ENCODE measurements around the gene LRRC2. TPM values are rescaled to one million over a fixed set of nuclear protein-coding genes. Genes with fewer than 3 reads are reported as not detected.
"Not testable (repeated sequence)": the region's sequence is repeated elsewhere in the genome, so short reads cannot be mapped to it uniquely, and the experiment has no call there.

LRRC2 gene
- total and polyA plus RNA-seq, 5 experiments from 2014 or later = 0.26 to 0.33 TPM; not detected in 3

DNA sequence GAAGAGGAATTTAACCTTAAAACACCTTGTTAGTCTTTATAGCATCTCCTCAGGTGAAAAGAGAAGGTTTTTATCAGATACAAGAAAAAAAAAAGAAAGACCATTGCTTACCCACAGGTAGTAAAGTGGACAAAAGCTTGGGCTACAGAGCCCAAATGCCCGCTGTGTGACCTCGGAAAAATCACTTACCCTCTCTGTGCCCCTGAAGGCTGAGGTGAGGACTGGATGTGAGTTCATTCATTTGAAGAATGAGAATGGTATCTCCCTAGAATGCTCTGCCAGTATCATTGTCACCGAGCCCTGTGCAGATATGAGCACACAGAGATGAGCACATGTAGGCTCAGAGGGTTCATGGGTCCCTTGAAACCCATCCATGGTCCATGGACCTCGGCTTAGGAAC, 28.6 kb upstream of the LRRC2 start:
- H3K4me1 Mint-ChIP-seq = no peaks in the 10 kb centered on the region
- H3K4me3 Mint-ChIP-seq = no peak overlapping the region
- H3K9me3 Mint-ChIP-seq = no peaks in the 10 kb centered on the region
- H3K27ac Mint-ChIP-seq = no peak overlapping the region
- H3K27me3 Mint-ChIP-seq = no peaks in the 10 kb centered on the region
- POLR2A ChIA-PET = no interaction called here
- no peak for DNase-seq
- no peak for ATAC-seq
- no peaks in the 10 kb centered on the region for H3K36me3 Mint-ChIP-seq

- H3K27me3 Mint-ChIP-seq = no peaks in the 10 kb centered on the region
- ATAC-seq = no peak
- H3K9me3 Mint-ChIP-seq = no peaks in the 10 kb centered on the region
- POLR2A ChIA-PET = no interaction called here
- H3K4me1 Mint-ChIP-seq = no peaks in the 10 kb centered on the region
- H3K27ac Mint-ChIP-seq = no peak overlapping the region
- no peak overlapping the region for H3K4me3 Mint-ChIP-seq
- H3K36me3 Mint-ChIP-seq = no peaks in the 10 kb centered on the region
- no peak for DNase-seq
These were observed 27.9 kb upstream of the LRRC2 start for GRCh38 chr3:46593979-46594378.

DNA sequence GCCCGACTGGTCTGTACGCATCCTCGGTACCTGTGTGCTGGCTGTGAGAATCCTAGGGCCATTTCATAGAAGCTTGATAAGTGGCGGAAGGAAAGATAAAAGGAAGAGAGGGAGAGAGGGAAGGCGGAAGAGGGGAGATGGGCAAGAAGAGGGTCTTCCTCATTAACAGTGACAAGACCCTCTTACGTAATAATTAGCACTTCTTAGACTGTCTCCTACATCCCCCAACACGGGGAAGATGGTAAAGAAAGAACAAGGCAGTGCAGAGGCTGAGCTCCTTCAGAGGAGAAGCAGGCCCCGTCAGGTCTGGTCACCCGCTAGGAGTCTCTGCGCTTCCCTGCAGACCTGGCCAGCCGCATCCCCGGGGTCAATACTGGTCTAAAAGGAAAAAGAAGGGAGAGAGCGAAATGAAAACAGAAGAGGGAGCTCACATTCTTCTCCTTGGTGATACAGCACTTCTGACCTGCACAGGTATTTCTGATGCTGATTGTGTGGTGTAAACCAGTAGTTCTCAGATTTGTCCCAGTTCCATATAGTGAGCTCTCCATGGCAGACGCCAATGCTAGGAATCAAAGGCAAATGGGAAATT, 27.3 kb upstream of the LRRC2 start:
- no peak overlapping the region for H3K4me3 Mint-ChIP-seq
- no peak for ATAC-seq
- H3K9me3 Mint-ChIP-seq = no peaks in the 10 kb centered on the region
- H3K36me3 Mint-ChIP-seq = no peaks in the 10 kb centered on the region
- POLR2A ChIA-PET = no interaction called here
- no peak for DNase-seq
- no peaks in the 10 kb centered on the region for H3K4me1 Mint-ChIP-seq
- no peaks in the 10 kb centered on the region for H3K27me3 Mint-ChIP-seq
- H3K27ac Mint-ChIP-seq = no peak overlapping the region

DNA sequence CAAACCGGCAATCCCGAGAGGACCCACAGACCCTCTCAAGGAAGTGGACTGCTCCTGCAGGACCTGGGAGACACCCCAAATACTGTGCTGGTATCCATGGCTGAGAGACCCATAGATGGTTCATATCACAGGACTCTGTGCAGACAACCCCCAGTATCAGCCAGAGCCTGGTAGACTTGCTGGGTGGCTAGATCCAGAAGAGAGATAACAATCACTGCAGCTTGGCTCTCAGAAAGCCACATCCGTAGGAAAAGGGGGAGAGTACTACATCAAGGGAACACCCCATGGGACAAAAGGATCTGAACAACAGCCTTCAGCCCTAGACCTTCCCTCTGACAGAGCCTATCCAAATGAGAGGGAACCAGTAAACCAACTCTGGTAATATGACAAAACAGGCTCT, 21.2 kb upstream of the LRRC2 start:
- POLR2A ChIA-PET, H3K27ac Mint-ChIP-seq, H3K27me3 Mint-ChIP-seq, H3K9me3 Mint-ChIP-seq, ATAC-seq, H3K36me3 Mint-ChIP-seq, H3K4me1 Mint-ChIP-seq, H3K4me3 Mint-ChIP-seq, DNase-seq: not testable (repeated sequence)

DNA sequence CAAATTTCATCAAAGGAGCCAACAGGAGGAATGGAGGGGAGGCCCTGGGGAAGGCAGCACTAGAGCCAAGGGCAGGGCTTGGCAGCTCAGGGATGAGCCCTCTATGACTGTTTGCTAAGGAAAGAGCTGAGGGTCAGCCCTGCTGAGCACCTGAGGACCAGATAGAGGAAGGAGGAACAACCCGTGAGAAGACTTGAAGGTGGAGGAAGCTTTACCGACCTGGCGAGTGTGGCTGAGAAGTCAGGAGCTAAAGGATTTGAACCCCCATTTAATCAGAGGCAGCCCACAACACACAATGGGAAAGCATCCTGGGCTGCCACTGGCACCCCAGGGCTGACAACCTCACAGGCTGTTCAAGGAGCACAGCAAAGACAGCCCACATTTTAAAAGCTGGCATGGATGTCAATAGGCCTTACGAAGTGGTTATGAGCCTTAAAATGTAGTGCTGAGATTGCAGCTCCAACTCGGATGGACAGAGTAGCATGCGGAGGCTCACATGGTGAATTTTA, 20.7 kb upstream of the LRRC2 start:
- POLR2A ChIA-PET = no interaction called here
- no peaks in the 10 kb centered on the region for H3K36me3 Mint-ChIP-seq
- peaks cover 0 to 8% (median 2%) of the 10 kb centered on the region in 4 donors for H3K4me1 Mint-ChIP-seq
- ATAC-seq = no peak
- H3K27me3 Mint-ChIP-seq = peaks cover 0 to 4% (median 0%) of the 10 kb centered on the region in 5 donors
- DNase-seq = no peak
- H3K9me3 Mint-ChIP-seq = peaks cover 0 to 2% (median 0%) of the 10 kb centered on the region in 9 donors
- H3K27ac Mint-ChIP-seq = no peak overlapping the region
- H3K4me3 Mint-ChIP-seq = no peak overlapping the region

DNA sequence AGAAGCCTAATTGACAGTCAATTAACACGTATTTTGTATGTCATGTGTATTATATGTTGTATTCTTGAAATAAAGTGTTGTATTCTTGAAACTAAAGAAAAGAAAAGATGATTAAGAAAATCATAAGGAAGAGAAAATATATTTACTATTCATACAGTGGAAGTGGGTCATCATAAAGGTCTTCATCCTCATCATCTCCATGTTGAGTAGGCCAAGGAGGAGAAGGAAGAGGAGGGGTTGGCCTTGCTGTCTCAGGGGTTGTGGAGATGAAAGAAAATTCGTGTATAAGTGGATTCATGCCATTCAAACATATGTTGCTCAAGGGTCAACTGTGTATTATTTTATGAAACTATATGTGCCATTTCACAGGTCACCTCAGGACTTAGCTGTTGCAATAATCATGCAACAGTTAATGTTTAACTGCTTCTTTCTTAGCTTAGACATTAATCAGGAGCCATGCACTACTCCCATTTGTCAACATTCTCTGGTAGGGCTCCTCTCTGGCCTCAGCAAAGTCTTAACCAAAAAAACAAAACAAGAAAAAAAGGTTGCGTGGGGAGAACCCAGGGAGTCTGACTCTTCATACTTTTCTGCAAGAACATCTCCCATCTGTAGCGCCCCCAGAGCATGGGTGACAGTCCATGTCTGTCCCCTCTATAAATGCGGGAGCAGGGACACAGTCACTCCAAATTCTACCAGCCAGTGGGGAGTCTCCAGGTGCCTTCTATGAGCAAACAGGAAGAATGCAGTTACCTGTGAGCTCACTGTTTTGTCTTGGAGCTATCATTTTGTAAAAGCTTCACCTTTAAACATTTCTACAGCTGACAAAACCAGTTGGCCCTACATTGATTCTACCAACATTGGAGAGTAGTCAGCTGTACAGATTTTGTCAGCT, 19.9 kb upstream of the LRRC2 start:
- ATAC-seq = no peak
- Mint-ChIP-seq H3K27ac (no peak overlapping the region), H3K9me3 (peaks cover 0 to 2% (median 0%) of the 10 kb centered on the region in 9 donors), H3K36me3 (no peaks in the 10 kb centered on the region), H3K27me3 (peaks cover 0 to 4% (median 0%) of the 10 kb centered on the region in 5 donors), H3K4me1 (peaks cover 0 to 8% (median 2%) of the 10 kb centered on the region in 4 donors), H3K4me3 (no peak overlapping the region)
- POLR2A ChIA-PET = no interaction called here
- DNase-seq = no peak

GRCh38 chr3:46584598-46585467, 18.7 kb upstream of the LRRC2 start:
- Mint-ChIP-seq H3K27me3 (peaks cover 0 to 4% (median 0%) of the 10 kb centered on the region in 5 donors), H3K4me3 (no peak overlapping the region), H3K4me1 (peaks cover 0 to 8% (median 3%) of the 10 kb centered on the region in 4 donors), H3K27ac (no peak overlapping the region), H3K9me3 (peaks cover 0 to 2% (median 0%) of the 10 kb centered on the region in 9 donors), H3K36me3 (no peaks in the 10 kb centered on the region)
- ATAC-seq (no peak), DNase-seq (no peak)
- POLR2A ChIA-PET = no interaction called here

DNA sequence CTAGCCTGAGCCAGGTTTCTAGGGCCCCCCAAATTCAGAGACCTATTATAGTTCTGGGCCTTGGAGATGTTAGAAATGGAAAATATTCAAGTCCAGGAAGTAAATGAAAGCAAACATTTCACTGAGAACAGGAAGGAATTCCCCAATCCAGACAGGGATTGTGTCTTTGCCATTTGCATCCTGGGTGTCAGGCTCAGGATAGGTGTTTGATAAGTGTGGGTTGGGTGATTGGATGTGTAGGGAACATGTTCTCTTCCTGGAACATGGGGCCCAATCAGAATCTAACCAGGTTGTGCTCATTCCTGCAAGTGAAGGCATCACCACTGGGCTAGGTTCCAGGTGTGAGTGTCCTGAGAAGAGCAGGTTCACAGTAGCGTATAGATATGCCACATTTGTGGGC, 14.6 kb upstream of the LRRC2 start:
- POLR2A ChIA-PET = no interaction called here
- Mint-ChIP-seq H3K36me3 (no peaks in the 10 kb centered on the region), H3K27me3 (peaks cover 0 to 8% (median 1%) of the 10 kb centered on the region in 5 donors), H3K4me3 (no peak overlapping the region), H3K9me3 (no peaks in the 10 kb centered on the region), H3K4me1 (peaks cover 4 to 11% (median 8%) of the 10 kb centered on the region in 4 donors), H3K27ac (no peak overlapping the region)
- DNase-seq (no peak), ATAC-seq (no peak)

DNA sequence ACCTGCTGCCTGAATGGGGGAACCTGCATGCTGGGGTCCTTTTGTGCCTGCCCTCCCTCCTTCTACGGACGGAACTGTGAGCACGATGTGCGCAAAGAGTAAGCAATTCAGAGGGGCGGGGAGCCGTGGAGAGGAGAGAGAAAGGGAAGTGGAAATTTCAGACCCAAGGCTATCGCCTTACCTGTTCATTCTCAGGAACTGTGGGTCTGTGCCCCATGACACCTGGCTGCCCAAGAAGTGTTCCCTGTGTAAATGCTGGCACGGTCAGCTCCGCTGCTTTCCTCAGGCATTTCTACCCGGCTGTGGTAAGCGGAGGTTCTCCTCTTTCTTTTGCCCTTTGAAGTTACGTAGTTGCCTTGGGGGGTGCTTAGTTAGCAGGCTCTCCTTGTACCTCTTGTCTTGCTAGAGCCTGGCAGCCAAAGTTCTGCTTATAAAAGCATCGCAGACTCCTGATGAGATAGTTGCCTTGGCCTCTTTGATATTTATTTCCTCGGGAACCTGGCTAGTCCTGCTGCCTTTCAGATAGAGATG, 13.7 kb upstream of the LRRC2 start:
- POLR2A ChIA-PET = no interaction called here

GRCh38 chr3:46578973-46579755, 13.1 kb upstream of the LRRC2 start:
- Mint-ChIP-seq H3K4me3 (no peak overlapping the region), H3K36me3 (no peaks in the 10 kb centered on the region), H3K9me3 (no peaks in the 10 kb centered on the region), H3K4me1 (peaks cover 4 to 11% (median 8%) of the 10 kb centered on the region in 4 donors), H3K27me3 (peaks cover 0 to 9% (median 3%) of the 10 kb centered on the region in 5 donors), H3K27ac (no peak overlapping the region)
- DNase-seq (peak in 1 of 10 donors; percentile 5), ATAC-seq (no peak)
- POLR2A ChIA-PET = no interaction called here

More for the DNA sequence above, 13.7 kb upstream of the LRRC2 start:
- Mint-ChIP-seq H3K27ac (no peak overlapping the region), H3K4me3 (no peak overlapping the region), H3K9me3 (no peaks in the 10 kb centered on the region), H3K27me3 (peaks cover 0 to 9% (median 3%) of the 10 kb centered on the region in 5 donors), H3K4me1 (peaks cover 4 to 11% (median 8%) of the 10 kb centered on the region in 4 donors), H3K36me3 (no peaks in the 10 kb centered on the region)
- ATAC-seq (no peak), DNase-seq (no peak)

DNA sequence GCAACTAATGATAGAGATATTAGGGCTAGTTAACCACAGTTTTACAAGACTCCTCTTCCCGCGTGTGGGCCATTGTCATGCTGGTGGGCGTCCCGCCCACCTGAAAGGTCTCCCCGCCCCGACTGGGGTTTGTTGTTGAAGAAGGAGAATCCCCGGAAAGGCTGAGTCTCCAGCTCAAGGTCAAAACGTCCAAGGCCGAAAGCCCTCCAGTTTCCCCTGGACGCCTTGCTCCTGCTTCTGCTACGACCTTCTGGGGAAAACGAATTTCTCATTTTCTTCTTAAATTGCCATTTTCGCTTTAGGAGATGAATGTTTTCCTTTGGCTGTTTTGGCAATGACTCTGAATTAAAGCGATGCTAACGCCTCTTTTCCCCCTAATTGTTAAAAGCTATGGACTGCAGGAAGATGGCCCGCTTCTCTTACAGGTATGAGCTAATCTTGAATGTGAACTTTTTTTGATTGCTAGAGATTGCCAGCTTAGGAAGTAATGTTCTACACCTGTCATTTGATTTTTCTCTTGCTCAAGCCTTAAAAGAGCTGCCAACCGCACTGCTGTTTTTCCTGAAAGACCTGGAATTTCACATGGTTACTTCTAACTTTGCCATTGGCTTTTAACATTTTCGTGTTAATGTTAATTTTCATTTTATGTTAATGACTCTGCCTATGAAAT, 11.6 kb upstream of the LRRC2 start:
- not testable (repeated sequence) for H3K9me3 Mint-ChIP-seq, H3K36me3 Mint-ChIP-seq, ATAC-seq, H3K27ac Mint-ChIP-seq, DNase-seq, H3K27me3 Mint-ChIP-seq, H3K4me3 Mint-ChIP-seq
- POLR2A ChIA-PET = interaction anchor here (0.8 kb wide), 1 partner anchor 12 kb away, joined by 3 read pairs; the partner anchor contains the start of gene LRRC2
- peaks cover 4 to 11% (median 8%) of the 10 kb centered on the region in 4 donors for H3K4me1 Mint-ChIP-seq
